BLaER1 treated with 17β-estradiol and CSF1 and Interleukin-3, amounts not matched to agents 10 nM and 100 nM (cell line): ENCODE results near the gene IQSEC2.

Experiments
- H3K27ac ChIP-seq, 11 experiments: shearing (Covaris generic); formaldehyde crosslinking; 2 replicates each; pipeline ENCODE4 v1.8.1; 2022
- H3K27me3 ChIP-seq, 11 experiments: shearing (Covaris generic); formaldehyde crosslinking; 2 replicates each; pipeline ENCODE4 v1.8.1; 2022
- H3K36me3 ChIP-seq, 11 experiments: shearing (Covaris generic); formaldehyde crosslinking; 2 replicates each; pipeline ENCODE4 v1.8.1; 2022
- H3K4me1 ChIP-seq, 10 experiments: shearing (Covaris generic); formaldehyde crosslinking; 2 replicates each; pipeline ENCODE4 v1.8.1; 2022
- H3K4me2 ChIP-seq, 11 experiments: shearing (Covaris generic); formaldehyde crosslinking; 2 replicates each; pipeline ENCODE4 v1.8.1; 2022
- H3K4me3 ChIP-seq, 10 experiments: shearing (Covaris generic); formaldehyde crosslinking; 2 replicates each; pipeline ENCODE4 v1.8.1; 2022
- H3K9ac ChIP-seq, 11 experiments: shearing (Covaris generic); formaldehyde crosslinking; 2 replicates each; pipeline ENCODE4 v1.8.1; 2022
- H3K9me3 ChIP-seq, 11 experiments: shearing (Covaris generic); formaldehyde crosslinking; replicated peaks in 1 of 11; 2 replicates each; pipeline ENCODE4 v1.8.1; 2022
- H4K20me1 ChIP-seq, 11 experiments: shearing (Covaris generic); formaldehyde crosslinking; 2 replicates each; pipeline ENCODE4 v1.8.1; 2022
- Cebpa-rat ChIP-seq, 11 experiments: shearing (Covaris generic); IDR thresholded peaks; 2 replicates each; pipeline ENCODE4 v1.8.1; 2022

IQSEC2 gene

GRCh38 chrX:53309837-53310236, 28.5 kb upstream of the IQSEC2 start:
- TF ChIP-seq Cebpa-rat (IDR thresholded peaks at IDR 0.05): no peak
- peaks cover 3 to 15% (median 11%) of the 10 kb centered on the region in 10 experiments; a peak in 17 of 20 replicates for H3K4me1 ChIP-seq
- H3K27ac ChIP-seq: no peak overlapping the region
- H3K4me3 ChIP-seq: no peak overlapping the region
- H3K9me3 ChIP-seq: no peaks in the 10 kb centered on the region
- H3K27me3 ChIP-seq: peaks cover 0 to 59% (median 28%) of the 10 kb centered on the region in 11 experiments; a peak in 15 of 22 replicates
- H3K36me3 ChIP-seq: no peaks in the 10 kb centered on the region
- peaks cover 0 to 9% (median 0%) of the 10 kb centered on the region in 11 experiments; a peak in 3 of 22 replicates for H4K20me1 ChIP-seq
- H3K9ac ChIP-seq: no peak overlapping the region
- H3K4me2 ChIP-seq: no peak overlapping the region

GRCh38 chrX:53308836-53309235, 27.5 kb upstream of the IQSEC2 start:
- H3K4me1 ChIP-seq: peaks cover 3 to 12% (median 9%) of the 10 kb centered on the region in 10 experiments; a peak in 17 of 20 replicates
- no peak overlapping the region for H3K4me3 ChIP-seq
- H3K27me3 ChIP-seq: peaks cover 0 to 63% (median 27%) of the 10 kb centered on the region in 11 experiments; a peak in 15 of 22 replicates
- H3K27ac ChIP-seq: no peak overlapping the region
- H4K20me1 ChIP-seq: peaks cover 0 to 9% (median 0%) of the 10 kb centered on the region in 11 experiments; a peak in 3 of 22 replicates
- H3K9ac ChIP-seq: no peak overlapping the region
- H3K9me3 ChIP-seq: no peaks in the 10 kb centered on the region
- no peaks in the 10 kb centered on the region for H3K36me3 ChIP-seq
- no peak for TF ChIP-seq Cebpa-rat (IDR thresholded peaks at IDR 0.05)
- H3K4me2 ChIP-seq: no peak overlapping the region

GRCh38 chrX:53305996-53306937, 24.9 kb upstream of the IQSEC2 start:
- Histone ChIP-seq H3K27ac (no peak overlapping the region), H3K27me3 (peaks cover 22 to 80% (median 46%) of the 10 kb centered on the region in 11 experiments; a peak in 20 of 22 replicates), H3K4me2 (no peak overlapping the region), H3K4me1 (no peaks in the 10 kb centered on the region), H3K9me3 (no peaks in the 10 kb centered on the region), H3K9ac (no peak overlapping the region), H3K4me3 (no peak overlapping the region), H3K36me3 (no peaks in the 10 kb centered on the region), H4K20me1 (peaks cover 0 to 6% (median 0%) of the 10 kb centered on the region in 11 experiments; a peak in 2 of 22 replicates)
- no peak for TF ChIP-seq Cebpa-rat (IDR thresholded peaks at IDR 0.05)

GRCh38 chrX:53305219-53305995, 24.0 kb upstream of the IQSEC2 start:
- no peak overlapping the region for H3K4me2 ChIP-seq
- no peak overlapping the region for H3K9ac ChIP-seq
- H4K20me1 ChIP-seq: peaks cover 0 to 6% (median 0%) of the 10 kb centered on the region in 11 experiments; a peak in 2 of 22 replicates
- TF ChIP-seq Cebpa-rat (IDR thresholded peaks at IDR 0.05): no peak
- H3K4me3 ChIP-seq: no peak overlapping the region
- H3K36me3 ChIP-seq: no peaks in the 10 kb centered on the region
- H3K9me3 ChIP-seq: no peaks in the 10 kb centered on the region
- no peaks in the 10 kb centered on the region for H3K4me1 ChIP-seq
- H3K27ac ChIP-seq: no peak overlapping the region
- peaks cover 29 to 88% (median 53%) of the 10 kb centered on the region in 11 experiments for H3K27me3 ChIP-seq

GRCh38 chrX:53303195-53303594, 21.8 kb upstream of the IQSEC2 start:
- Histone ChIP-seq H3K4me3 (no peak overlapping the region), H3K27me3 (peaks cover 51 to 96% (median 65%) of the 10 kb centered on the region in 11 experiments), H3K4me1 (no peaks in the 10 kb centered on the region), H3K36me3 (no peaks in the 10 kb centered on the region), H3K4me2 (no peak overlapping the region), H4K20me1 (peaks cover 0 to 6% (median 0%) of the 10 kb centered on the region in 11 experiments; a peak in 1 of 22 replicates), H3K9me3 (no peaks in the 10 kb centered on the region), H3K9ac (no peak overlapping the region), H3K27ac (no peak overlapping the region)
- TF ChIP-seq Cebpa-rat (IDR thresholded peaks at IDR 0.05): no peak

- Histone ChIP-seq H3K36me3 (no peaks in the 10 kb centered on the region), H3K4me1 (no peaks in the 10 kb centered on the region), H3K4me3 (no peak overlapping the region), H3K4me2 (no peak overlapping the region), H3K27me3 (peaks cover 58 to 91% (median 70%) of the 10 kb centered on the region in 11 experiments), H3K9ac (no peak overlapping the region), H3K9me3 (no peaks in the 10 kb centered on the region), H4K20me1 (no peaks in the 10 kb centered on the region; a peak in 2 of 22 replicates), H3K27ac (no peak overlapping the region)
- no peak for TF ChIP-seq Cebpa-rat (IDR thresholded peaks at IDR 0.05)
These were observed 18.8 kb upstream of the IQSEC2 start for GRCh38 chrX:53300157-53300556.

GRCh38 chrX:53294024-53294648, 12.8 kb upstream of the IQSEC2 start:
- H3K27ac ChIP-seq: no peak overlapping the region
- H3K27me3 ChIP-seq: peaks cover 20 to 49% (median 32%) of the 10 kb centered on the region in 11 experiments
- no peak overlapping the region for H3K9ac ChIP-seq
- H3K9me3 ChIP-seq: no peaks in the 10 kb centered on the region
- TF ChIP-seq Cebpa-rat (IDR thresholded peaks at IDR 0.05): no peak
- H3K4me2 ChIP-seq: no peak overlapping the region
- H3K4me1 ChIP-seq: peaks cover 0 to 5% (median 3%) of the 10 kb centered on the region in 10 experiments; a peak in 11 of 20 replicates
- H4K20me1 ChIP-seq: peaks cover 0 to 19% (median 0%) of the 10 kb centered on the region in 11 experiments; a peak in 6 of 22 replicates
- H3K4me3 ChIP-seq: no peak overlapping the region
- H3K36me3 ChIP-seq: no peaks in the 10 kb centered on the region

GRCh38 chrX:53291596-53291995, 10.2 kb upstream of the IQSEC2 start:
- H4K20me1 ChIP-seq: peaks cover 0 to 43% (median 0%) of the 10 kb centered on the region in 11 experiments; a peak in 9 of 22 replicates
- H3K4me1 ChIP-seq: peaks cover 17 to 30% (median 28%) of the 10 kb centered on the region in 10 experiments
- H3K4me3 ChIP-seq: no peak overlapping the region
- no peak overlapping the region for H3K9ac ChIP-seq
- H3K36me3 ChIP-seq: no peaks in the 10 kb centered on the region
- H3K27ac ChIP-seq: no peak overlapping the region
- H3K9me3 ChIP-seq: no peaks in the 10 kb centered on the region
- no peak overlapping the region for H3K4me2 ChIP-seq
- H3K27me3 ChIP-seq: peaks cover 0 to 27% (median 13%) of the 10 kb centered on the region in 11 experiments; a peak in 10 of 22 replicates
- no peak for TF ChIP-seq Cebpa-rat (IDR thresholded peaks at IDR 0.05)
